Astrocyte of the spinal cord (primary cell): ENCODE data around the gene CD36.

ENCODE experiments used
- DNase-seq: peaks from one replicate; pipeline ENCODE4 v3.0.0; 2011; ENCODE audit warnings: low read depth, low spot score
- H3K4me3 ChIP-seq: 2 replicates; pipeline ENCODE4 v1.5.1; 2011; ENCODE audit warnings: low read depth, mild to moderate bottlenecking, low read length, moderate library complexity
- CTCF ChIP-seq: IDR thresholded peaks from 2 replicates; pipeline ENCODE4 v1.5.1; 2012; ENCODE audit warnings: low read depth, mild to moderate bottlenecking, low read length, inconsistent platforms
- in situ Hi-C: cut with HindIII; loops from 2 replicates; pipeline ENCODE4 v1.10.0; 2017; ENCODE audit warnings: low sequenced_read_pairs

The CD36 gene

GRCh38 chr7:80632139-80632538, 6.3 kb upstream of the CD36 start:
- no peak for TF ChIP-seq CTCF

GRCh38 chr7:80632819-80633218, 5.6 kb upstream of the CD36 start:
- no peak for DNase-seq
- TF ChIP-seq CTCF = no peak
- in situ Hi-C loops = no loop called here

More at GRCh38 chr7:80632139-80632538, 6.3 kb upstream of the CD36 start:
- DNase-seq = no peak
- in situ Hi-C loops = no loop called here
- H3K4me3 ChIP-seq = no peak overlapping the region

GRCh38 chr7:80634505-80634904, 3.9 kb upstream of the CD36 start:
- in situ Hi-C loops = no loop called here
- TF ChIP-seq CTCF = no peak
- H3K4me3 ChIP-seq = no peak overlapping the region
- peak; percentile 55 for DNase-seq

More at GRCh38 chr7:80632819-80633218, 5.6 kb upstream of the CD36 start:
- H3K4me3 ChIP-seq = no peak overlapping the region

GRCh38 chr7:80635533-80635932, 2.9 kb upstream of the CD36 start:
- no peak for TF ChIP-seq CTCF
- H3K4me3 ChIP-seq = no peak overlapping the region
- DNase-seq = no peak
- in situ Hi-C loops = no loop called here

- in situ Hi-C loops = no loop called here
- no peak for DNase-seq
- no peak for TF ChIP-seq CTCF
- H3K4me3 ChIP-seq = no peak overlapping the region
These were observed 2.4 kb upstream of the CD36 start for GRCh38 chr7:80635998-80636397.

GRCh38 chr7:80636709-80637108, 1.7 kb upstream of the CD36 start:
- in situ Hi-C loops = no loop called here
- TF ChIP-seq CTCF = no peak
- no peak for DNase-seq
- no peak overlapping the region for H3K4me3 ChIP-seq

- no peak for TF ChIP-seq CTCF
- no peak overlapping the region for H3K4me3 ChIP-seq
- in situ Hi-C loops = no loop called here
- no peak for DNase-seq
These were observed 988 bp upstream of the CD36 start for GRCh38 chr7:80637454-80637853.
